Right renal cortex interstitium (tissue), 3 donors: ENCODE results near the gene PHF14. TPM values are rescaled to one million over a fixed set of nuclear protein-coding genes. Genes with fewer than 3 reads are reported as not detected.

Experiments
- DNase-seq, 3 donors: peaks; one replicate each; pipeline ENCODE4 v3.0.0-alpha.2; 2013; ENCODE audit warnings: low read depth in 3 of 3, low spot score in 2 of 3
- polyA plus RNA-seq, 3 donors: library from polyadenylated mRNA; unstranded; fragments of 120-200 nt; gene quantifications; one replicate each; pipeline ENCODE4 v1.2.1, GENCODE V29; 2013; ENCODE audit not compliant: insufficient read length in 3 of 3

The PHF14 gene
- polyA plus RNA-seq, 3 donors: 81.9 to 92.4 (median 85.9) TPM

DNA sequence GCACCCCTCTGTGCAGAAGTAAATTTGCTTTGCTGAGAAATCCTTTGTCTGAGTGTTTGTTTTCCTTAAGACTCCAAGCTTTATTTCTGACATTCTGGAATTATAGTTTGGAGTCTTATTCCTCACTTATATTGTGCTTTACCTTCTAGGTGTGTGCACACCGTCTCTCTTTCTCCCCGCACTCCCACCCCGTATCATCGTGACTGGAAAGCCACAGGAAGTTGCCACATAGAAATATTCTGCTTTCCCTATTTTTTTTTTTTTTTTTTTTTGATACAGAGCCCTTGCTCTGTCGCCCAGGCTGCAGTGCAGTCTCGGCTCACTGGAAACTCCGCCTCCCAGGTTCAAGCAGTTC is 109.5 kb downstream of the PHF14 start:
- DNase-seq: no peak

DNA sequence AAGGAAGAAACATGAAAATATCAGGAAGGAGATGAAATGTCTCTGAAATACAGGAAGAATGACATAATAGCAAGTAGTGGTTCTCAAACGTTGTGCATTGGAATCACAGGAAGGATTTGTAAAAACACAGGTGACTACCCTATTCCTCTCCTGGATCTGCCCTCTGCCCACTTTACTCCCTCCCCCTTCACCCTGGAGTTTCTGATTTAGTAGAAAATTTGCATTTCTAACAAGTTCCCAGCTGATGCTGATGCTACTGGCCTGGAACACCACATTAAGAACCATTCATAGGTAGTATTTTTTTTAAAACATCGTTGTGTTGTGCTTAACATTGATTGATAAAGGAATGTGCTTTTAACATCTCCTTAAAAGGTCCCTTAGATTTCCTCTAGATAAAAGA is 130.9 kb downstream of the PHF14 start:
- DNase-seq: no peak

DNA sequence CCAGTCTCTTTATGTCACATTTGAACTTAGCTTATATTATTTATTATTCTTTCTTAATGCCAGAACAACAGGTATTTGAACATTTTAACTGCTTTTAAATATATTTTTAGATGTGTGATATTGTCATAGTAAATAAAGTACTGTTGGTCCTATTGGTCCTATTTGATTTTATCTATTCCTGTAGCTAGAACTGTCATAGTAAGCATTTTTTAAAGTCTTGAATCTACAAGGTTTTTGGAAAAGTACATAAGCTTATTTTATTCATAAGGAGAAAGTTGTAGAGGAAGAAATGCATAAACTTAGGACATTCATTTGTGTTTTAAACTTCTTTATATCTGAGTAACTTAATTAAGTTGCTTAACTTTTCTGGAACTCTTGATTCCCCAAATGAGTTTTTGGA is 136.0 kb downstream of the PHF14 start:
- DNase-seq: no peak

DNA sequence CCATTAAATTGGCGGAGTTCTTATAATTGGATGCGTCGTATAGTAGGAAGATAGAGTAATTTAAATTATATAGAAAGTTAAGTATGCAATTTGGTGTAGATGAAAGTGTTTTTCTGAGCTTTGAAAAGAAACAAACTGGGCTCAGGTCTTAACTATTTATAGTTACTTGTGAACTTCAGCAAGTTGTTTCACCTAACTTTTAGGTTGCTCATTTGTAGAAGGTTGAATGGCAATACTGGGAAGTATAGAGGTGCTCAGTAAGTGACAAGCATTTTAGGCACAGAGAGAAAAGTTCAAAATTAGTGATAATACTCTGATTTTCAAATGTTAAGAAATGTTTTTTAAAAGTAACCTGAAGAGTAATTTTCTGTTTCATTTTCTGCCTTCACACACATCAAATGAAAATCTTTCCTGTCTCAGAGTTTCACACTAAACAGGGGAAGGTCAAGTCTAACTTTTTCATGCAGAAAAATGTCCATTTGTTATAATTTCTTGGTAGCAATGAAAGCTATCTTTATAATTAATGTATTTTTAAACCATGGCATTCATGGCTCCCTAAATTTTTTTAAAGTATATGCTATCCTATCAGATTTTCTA is 146.5 kb downstream of the PHF14 start:
- no peak for DNase-seq

DNA sequence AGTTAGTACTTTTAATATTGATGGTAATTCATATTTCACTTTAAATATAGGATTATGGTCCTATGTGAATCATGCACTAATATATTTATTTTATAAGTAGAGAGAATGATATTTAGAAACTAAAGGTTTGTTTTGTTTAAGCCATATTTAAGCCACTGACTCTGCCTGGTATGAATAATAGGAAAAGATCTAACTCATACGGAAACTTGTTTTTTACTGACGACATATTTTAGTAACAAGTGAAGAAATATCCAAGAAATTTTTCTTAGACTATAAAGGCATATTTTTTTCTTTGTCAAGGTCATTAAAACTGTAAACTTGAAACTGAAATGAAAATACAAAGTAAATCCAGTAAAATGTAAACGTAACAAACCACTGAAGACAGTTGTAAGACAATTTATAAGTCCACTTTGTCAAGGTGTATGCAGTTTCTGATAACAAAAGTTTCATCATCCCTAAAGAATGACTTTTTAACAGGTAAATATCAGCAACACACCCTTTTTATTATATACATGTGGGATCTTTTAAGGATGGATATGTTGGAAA is 147.1 kb downstream of the PHF14 start:
- DNase-seq: no peak

DNA sequence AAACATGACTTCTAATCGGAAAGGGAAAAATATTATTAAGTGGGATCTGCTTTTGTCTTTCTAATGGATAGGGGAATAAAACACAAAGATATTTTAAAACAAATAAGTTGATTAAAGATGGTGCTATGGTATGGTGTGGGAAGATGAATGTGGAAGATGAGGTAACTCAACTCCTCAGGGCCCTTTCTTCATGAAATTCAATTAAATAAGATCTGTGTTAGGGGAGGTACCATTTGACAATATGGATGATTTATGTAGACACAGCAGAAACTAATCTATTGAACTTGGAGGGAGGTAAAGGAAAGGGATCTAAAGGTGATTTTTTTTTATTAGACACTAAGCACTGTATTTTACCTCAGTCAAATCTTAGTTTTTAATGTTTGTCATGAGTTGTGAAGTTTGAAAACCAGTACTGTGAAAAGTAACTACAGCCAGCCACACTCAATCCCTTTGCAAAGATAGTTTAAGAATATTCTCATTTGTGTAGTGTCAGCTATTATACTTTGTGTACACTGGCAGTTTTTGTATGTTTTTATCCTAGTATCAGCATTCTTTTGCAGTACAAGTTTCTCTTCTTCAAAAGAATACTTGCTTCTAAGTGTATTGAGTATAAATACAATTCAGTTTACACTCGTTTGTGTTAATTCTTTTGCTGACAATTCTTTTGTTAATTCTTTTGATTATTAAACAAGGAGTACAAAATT is 151.3 kb downstream of the PHF14 start:
- DNase-seq: no peak

DNA sequence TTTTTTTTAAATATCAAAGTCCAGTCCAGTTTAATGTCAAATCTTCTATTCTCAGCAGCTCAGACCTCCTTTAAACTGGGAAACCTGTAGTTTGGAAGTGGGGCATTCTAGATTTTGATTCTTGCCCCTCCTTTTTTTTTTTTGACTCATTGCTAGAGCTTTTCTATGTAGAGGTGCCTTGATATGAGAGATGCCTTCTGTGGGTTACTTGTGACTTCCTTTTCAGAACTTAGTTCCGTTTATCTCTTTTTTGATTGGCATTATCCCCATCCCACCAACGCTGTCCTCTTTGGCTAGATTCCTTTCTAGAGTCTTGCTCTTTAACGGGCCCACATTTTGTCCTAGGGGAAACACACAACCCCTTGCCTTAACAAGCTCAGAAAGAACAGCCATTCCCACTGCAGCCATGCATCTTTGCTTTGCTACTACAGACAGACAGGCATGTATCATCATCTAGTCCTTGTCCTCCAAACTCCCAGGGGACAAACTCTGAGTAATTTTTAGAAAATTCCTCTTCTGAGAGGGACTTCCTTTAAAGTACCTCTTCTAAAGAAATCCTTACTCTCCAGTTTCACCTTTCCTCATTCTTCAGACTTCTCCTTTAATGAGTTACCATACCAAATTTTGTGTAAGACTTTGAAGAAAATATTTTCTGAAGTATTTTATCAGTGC is 153.6 kb downstream of the PHF14 start:
- no peak for DNase-seq

DNA sequence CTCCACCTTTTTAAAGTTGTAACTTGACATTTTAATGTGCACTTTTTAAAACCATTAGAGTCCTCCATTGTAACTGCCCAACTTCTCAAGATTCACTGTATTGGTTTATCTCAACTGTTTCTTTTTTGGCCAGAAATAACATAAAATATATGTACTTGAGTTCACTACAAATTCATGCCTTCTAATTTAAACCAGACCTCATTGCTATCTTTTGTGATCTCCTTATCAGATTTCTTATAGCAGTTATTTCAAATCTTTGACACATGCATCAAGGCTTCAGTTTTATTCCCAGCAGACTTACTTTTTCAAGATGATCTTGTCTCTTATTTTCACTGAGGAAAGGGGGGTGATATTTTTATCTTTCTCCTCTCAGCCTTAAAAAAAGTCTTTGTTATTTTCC is 154.3 kb downstream of the PHF14 start:
- no peak for DNase-seq

DNA sequence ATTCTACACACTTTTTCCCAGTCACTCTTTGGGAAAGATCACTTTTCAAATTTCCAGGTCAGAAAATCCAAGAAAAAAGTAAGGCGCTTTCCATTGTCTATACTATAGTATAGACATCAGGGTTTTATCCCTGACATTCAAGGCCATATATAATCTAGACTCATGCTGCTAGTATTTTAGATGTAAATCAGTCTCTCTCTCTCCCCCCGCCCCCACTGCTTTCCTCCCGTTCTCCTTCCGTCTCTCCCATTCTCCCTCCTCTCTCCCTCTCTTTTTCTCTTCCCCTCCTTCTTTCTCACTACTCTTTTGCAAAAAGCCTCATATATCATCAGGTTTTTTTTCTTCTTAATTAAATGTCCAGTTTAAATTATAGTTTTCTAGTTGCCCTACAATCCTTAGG is 154.8 kb downstream of the PHF14 start:
- no peak for DNase-seq

DNA sequence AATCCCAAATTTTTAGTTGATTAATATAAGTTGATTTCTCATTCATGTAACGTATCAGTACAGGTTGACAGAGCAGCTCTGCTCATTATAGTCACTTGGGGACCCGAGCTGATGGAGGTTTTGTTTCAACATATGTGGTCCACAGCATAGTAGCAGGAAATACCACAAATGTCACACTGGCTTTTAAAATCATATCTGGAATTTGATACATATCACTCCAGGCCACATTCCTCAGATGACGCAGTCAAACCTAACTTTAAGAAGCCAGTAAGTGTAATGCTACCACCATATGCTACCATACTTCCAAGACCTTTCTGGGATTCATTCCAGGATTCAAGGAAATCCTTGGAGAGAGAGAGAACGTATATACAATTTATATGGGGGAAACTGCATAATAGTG is 156.3 kb downstream of the PHF14 start:
- no peak for DNase-seq

DNA sequence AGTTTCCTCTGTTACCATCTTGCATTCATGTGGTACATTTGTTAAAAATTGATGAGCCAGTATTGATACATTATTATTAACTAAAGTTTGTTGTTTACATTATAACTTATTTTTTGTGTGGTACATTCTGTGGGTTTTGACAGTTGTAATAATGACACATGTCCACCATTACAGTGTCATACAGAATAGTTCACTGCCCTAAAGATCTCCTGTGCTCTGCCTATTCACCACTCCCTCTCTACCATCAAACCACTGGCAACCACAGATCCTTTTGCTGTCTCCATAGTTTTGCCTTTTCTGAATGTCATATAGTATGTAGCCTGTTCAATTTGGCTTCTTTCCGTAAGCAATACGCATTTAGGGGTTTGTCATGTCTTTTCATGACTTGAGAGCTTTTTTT is 156.9 kb downstream of the PHF14 start:
- DNase-seq: no peak

DNA sequence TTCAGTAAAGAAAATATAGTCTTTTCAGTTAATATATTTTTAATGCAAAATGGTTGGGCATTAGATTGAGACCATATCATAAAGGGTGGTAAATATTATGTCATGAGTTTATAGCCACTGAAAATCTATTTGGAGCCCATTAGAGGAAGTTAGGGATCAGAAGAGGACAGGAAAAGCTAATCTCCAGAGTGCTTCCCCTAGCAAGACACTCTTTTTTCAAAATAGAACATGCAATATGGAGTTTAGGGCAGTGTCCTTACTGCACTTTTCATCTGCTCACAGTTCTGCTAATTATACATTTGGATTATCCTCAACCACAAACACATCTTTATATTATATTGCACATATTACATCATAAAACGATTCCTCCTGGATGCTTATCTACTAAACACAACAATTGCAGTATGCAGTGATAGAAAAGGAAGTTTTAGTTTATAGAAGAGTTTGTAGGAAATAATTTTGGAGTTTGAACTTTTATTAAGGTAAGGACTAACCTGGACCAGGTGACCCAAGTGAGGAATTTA is 159.8 kb downstream of the PHF14 start:
- no peak for DNase-seq

DNA sequence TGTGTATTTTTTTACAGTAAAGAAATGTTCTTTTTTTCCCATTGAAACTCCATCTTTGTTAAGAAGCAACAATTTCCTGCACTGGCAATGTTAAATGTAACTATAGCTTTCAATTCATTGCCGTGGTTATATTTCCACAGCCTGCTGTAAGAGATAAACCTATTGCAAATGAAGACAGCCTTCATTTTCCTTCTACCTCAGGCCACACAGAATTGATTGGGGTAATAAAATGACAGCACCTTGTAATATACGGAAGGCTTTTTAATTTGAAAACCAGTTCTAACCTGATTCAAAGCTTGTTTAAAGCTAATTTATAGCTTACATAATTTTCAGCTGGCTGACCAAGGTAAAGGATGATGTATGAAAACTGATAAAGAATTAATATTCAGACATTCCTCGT is 161.9 kb downstream of the PHF14 start:
- DNase-seq: no peak

DNA sequence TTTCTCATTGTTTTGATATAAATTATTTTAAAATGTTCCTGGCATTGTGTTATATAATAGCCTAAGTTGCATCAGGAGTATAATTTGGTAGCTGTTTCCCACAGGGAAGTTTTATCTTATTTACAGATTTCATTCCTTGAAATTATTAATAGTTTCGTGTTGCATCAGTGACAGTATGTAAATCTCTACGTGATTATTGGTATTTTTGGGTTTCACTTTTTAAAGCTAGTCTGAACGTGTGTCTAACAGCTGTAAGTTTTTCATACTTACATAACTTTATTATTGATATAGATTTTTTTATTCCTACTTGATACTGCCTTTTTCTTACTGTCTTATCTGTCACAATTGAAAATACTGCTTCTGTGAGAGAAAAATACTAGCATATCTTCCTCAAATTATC is 167.9 kb downstream of the PHF14 start:
- DNase-seq: no peak

DNA sequence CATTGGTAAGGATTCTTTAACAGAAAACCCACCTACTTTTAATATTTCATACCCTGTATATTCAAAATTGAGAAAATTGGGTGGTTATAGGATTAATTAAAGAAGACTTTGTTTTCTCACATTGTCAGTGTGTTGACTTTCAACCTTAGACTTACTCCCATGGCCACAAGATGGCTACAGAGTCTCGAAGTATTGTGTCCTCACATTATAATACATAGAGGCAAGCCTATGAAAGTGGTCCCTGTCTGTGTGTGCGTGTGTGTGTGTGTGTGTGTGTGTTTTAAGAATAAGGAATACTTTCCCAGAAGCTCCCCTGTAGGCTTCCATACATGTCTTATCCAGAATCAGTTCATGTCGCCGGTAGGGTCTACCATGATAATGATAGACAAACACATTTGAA is 180.0 kb downstream of the PHF14 start:
- DNase-seq: no peak

DNA sequence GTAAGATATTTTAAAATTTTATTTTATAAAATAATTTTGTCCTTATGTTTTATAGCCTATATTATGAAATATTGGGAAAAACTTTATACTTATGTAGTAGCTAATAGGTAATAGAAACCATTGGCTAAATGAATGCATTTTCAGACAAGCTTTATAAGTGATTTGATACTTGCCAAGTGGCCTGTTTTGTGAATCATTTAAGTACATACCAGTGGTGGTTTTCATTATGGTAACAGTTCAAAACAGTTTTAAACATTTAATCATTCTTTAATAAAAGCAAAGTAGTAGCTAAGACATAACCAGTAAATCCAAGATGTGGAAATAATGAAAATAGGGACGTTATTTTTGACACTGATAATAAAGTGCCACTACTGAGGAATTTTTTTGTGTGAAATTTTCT is 182.2 kb downstream of the PHF14 start:
- DNase-seq: no peak

DNA sequence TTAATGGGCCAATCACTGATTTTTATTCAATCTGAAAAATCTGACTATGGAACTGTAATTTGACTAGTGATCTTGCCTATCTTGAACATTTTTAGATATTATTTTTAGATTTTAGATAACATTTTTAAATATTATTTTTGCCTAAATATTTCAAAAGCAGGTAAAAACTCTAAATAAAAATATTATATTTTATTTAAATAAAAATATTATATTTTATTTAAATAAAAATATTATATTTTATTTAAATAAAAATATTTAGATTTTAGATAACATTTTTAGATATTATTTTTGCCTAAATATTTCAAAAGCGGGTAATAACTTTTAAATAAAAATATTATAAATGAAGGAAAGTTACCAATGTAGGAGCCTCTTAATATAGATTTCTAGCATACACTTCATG is 187.8 kb downstream of the PHF14 start:
- no peak for DNase-seq

DNA sequence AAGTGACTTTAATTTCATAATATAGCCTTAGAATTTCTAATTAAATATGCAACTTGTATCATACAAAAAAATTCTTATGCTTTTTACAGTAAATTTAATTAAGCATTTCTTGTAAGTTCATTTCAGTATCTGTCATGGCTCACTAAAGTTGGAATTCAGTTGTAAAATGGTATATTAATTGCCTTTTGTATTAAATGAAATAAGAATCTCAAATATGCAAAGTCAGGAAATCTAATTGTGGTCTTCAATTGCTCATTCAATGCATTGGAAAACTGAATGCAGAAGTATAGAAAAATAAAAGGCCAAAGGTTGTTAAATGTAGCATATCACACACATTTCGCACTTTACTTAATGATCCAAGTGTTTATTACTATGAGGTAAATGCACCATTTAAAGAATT is 189.5 kb downstream of the PHF14 start:
- DNase-seq: no peak

DNA sequence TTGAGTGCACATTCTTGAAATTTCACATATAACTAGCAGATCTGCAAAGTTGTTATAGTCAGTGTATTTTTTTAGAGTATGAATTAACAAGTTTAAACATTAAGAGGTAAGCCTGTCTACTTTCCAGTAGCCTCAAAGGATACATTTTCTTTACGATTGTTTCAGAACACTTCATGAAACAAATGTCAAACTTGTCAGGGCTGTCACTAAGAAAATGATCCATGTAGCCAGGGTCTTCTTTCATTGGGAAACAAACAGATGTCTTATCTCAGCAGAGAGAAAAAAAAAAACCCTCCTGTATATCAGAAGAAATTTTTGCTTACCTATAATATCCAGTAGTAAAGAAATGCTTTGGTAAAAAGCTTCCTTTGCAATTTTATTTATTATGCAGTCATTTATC is 192.4 kb downstream of the PHF14 start:
- DNase-seq: no peak

DNA sequence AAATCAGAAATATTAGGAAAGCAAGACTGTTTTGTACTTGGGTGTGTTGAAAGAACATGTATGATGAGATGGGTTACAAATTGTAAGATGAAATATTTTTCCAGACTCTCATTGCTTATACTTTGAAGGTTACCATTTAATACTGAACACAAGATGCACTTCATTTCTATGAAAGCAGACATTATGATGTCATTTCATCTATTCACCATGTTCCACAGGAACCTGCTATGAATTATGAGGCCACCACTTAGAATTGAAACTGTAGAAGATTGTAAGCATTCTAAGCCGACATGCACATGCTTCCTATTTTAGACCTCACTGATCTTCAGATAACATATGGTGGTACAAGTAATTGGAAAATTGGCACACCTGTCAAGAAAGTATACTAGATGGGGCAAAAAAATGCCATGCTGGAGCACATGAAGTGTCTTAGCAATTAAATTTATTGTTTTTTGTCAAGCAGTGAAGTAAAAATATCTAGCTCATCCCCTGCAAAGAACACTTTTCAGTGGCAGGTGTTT is 195.0 kb downstream of the PHF14 start:
- no peak for DNase-seq

DNA sequence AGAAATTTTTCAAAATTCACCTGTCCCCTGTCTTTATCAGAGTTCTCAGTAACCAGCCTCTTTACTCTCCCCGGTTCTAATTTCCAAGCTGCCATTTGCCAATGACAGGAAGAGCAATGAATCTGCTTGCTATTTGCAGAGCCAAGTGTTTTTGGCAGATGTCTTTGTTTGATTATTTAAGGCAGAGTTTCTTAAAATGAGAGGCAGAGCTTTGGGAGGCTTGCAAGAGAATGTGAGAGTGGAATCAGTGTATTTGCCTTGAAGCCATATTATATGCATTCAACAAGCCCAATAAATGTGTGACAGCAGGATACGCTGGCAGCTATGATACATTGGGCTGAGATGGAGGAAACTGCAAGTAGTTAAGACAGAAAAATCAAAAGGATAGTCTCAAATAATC is 196.5 kb downstream of the PHF14 start:
- DNase-seq: no peak
